ENCODE measurements around the gene B3GALT4.
A peak's percentile ranks its signal among the peaks of the same experiment; 100 is the strongest.
"Not testable (repeated sequence)": the region's sequence is repeated elsewhere in the genome, so short reads cannot be mapped to it uniquely, and the experiment has no call there.

B3GALT4 gene

GRCh38 chr6:33277663-33278391 is 904 bp downstream of the B3GALT4 start:
- in situ Hi-C loops (cut with MboI; ENCODE audit: low pct_unique_long_range_greater_than_20kb, low sequenced_read_pairs, unreplicated experiment) = no loop called here

DNA sequence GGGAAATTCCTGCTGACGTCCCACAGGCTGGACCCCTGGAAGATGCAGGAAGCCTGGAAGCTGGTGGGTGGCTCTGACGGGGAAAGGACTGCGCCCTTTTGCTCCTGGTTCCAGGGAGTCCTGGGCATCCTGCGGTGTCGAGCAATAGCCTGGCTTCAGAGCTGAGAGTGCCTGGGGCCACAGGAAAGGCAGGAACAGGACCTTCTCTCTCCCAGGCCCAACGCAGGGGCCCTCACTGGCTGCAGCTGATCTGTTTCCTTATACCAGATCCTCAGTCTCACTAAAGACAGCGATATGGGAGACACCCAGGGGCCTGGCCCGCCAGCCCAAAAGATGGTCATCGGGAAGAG is 1.4 kb downstream of the B3GALT4 start:
- TF ChIP-seq, protein P1, sequence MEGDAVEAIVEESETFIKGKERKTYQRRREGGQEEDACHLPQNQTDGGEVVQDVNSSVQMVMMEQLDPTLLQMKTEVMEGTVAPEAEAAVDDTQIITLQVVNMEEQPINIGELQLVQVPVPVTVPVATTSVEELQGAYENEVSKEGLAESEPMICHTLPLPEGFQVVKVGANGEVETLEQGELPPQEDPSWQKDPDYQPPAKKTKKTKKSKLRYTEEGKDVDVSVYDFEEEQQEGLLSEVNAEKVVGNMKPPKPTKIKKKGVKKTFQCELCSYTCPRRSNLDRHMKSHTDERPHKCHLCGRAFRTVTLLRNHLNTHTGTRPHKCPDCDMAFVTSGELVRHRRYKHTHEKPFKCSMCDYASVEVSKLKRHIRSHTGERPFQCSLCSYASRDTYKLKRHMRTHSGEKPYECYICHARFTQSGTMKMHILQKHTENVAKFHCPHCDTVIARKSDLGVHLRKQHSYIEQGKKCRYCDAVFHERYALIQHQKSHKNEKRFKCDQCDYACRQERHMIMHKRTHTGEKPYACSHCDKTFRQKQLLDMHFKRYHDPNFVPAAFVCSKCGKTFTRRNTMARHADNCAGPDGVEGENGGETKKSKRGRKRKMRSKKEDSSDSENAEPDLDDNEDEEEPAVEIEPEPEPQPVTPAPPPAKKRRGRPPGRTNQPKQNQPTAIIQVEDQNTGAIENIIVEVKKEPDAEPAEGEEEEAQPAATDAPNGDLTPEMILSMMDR (IDR thresholded peaks at IDR 0.05; ENCODE audit: extremely low read depth, insufficient read depth, missing control alignments) = no peak
- in situ Hi-C loops (cut with MboI; ENCODE audit: low pct_unique_long_range_greater_than_20kb, low sequenced_read_pairs, unreplicated experiment) = no loop called here

More at GRCh38 chr6:33277663-33278391, 904 bp downstream of the B3GALT4 start:
- DNase-seq (ENCODE audit: low spot score) = peak; percentile 55
- TF ChIP-seq, protein P1 (IDR thresholded peaks at IDR 0.05; ENCODE audit: extremely low read depth, insufficient read depth, missing control alignments) = no peak

GRCh38 chr6:33278810-33279209 is 1.9 kb downstream of the B3GALT4 start:
- TF ChIP-seq, protein P1 (IDR thresholded peaks at IDR 0.05; ENCODE audit: extremely low read depth, insufficient read depth, missing control alignments) = no peak
- in situ Hi-C loops (cut with MboI; ENCODE audit: low pct_unique_long_range_greater_than_20kb, low sequenced_read_pairs, unreplicated experiment) = no loop called here
- no peak for DNase-seq (ENCODE audit: low spot score)

More for the DNA sequence above, 1.4 kb downstream of the B3GALT4 start:
- no peak for DNase-seq (ENCODE audit: low spot score)

GRCh38 chr6:33279257-33279695 is 2.4 kb downstream of the B3GALT4 start:
- in situ Hi-C loops (cut with MboI; ENCODE audit: low pct_unique_long_range_greater_than_20kb, low sequenced_read_pairs, unreplicated experiment) = no loop called here
- TF ChIP-seq, protein P1 (IDR thresholded peaks at IDR 0.05; ENCODE audit: extremely low read depth, insufficient read depth, missing control alignments) = no peak

GRCh38 chr6:33279971-33280511 is 3.1 kb downstream of the B3GALT4 start:
- in situ Hi-C loops (cut with MboI; ENCODE audit: low pct_unique_long_range_greater_than_20kb, low sequenced_read_pairs, unreplicated experiment) = no loop called here
- no peak for DNase-seq (ENCODE audit: low spot score)
- TF ChIP-seq, protein P1 (IDR thresholded peaks at IDR 0.05; ENCODE audit: extremely low read depth, insufficient read depth, missing control alignments) = peak; percentile 42

More at GRCh38 chr6:33279257-33279695, 2.4 kb downstream of the B3GALT4 start:
- DNase-seq (ENCODE audit: low spot score) = no peak

DNA sequence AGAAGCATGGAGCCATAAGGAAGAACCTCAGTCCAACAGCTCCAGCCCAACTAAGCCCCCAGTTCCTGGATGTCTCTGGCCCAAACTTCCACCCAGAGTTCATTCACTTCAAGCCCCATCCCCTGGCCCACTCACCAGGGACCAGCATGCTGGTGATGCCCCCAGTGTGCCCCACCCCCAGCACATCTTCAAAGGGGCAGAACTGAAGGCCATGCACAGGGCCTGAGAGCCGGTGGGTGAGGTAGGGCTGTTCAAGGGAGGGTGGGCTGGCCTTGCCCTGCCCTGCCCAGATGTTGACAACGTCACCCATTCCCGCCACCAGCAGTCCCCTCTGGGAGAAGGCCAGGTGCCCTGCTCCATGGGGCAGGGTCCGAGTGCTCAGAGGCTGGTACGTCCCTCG is 3.6 kb downstream of the B3GALT4 start:
- TF ChIP-seq, protein P1 (IDR thresholded peaks at IDR 0.05; ENCODE audit: extremely low read depth, insufficient read depth, missing control alignments) = no peak
- DNase-seq (ENCODE audit: low spot score) = no peak
- in situ Hi-C loops (cut with MboI; ENCODE audit: low pct_unique_long_range_greater_than_20kb, low sequenced_read_pairs, unreplicated experiment) = no loop called here

- in situ Hi-C loops (cut with MboI; ENCODE audit: low pct_unique_long_range_greater_than_20kb, low sequenced_read_pairs, unreplicated experiment); DNase-seq (ENCODE audit: low spot score): not testable (repeated sequence)
Observed at GRCh38 chr6:33285214-33285613, 8.3 kb downstream of the B3GALT4 start.

Data from GM13977 (cell line).